ENCODE results near the gene LOXL4.

- no peak for TF ChIP-seq POLR2A (IDR thresholded peaks at IDR 0.05; ENCODE audit: borderline replicate concordance, extremely low read depth, insufficient read depth, insufficient read length)
- TF ChIP-seq CTCF (IDR thresholded peaks at IDR 0.05 in 2 of 3, conservative IDR thresholded peaks at IDR 0.05 in 1 of 3; ENCODE audit: borderline replicate concordance in 1 of 3, insufficient read depth in 1 of 3, low read depth in 2 of 3, low read length in 2 of 3) = no peak
- TF ChIP-seq ZFX (IDR thresholded peaks at IDR 0.05) = no peak
- no peak for TF ChIP-seq SP1 (IDR thresholded peaks at IDR 0.05; ENCODE audit: low read depth)
Measured at GRCh38 chr10:98226508-98227144, 41.4 kb downstream of the LOXL4 start.
